Measurements from ENCODE around the gene PNP. TPM values are rescaled to one million over a fixed set of nuclear protein-coding genes. Genes with fewer than 3 reads are reported as not detected.

Gene PNP
- total and polyA plus RNA-seq, 2 donors (not counting 3 experiments of a cell fraction or from before 2014, with no cell fraction given): 245 to 271 TPM

DNA sequence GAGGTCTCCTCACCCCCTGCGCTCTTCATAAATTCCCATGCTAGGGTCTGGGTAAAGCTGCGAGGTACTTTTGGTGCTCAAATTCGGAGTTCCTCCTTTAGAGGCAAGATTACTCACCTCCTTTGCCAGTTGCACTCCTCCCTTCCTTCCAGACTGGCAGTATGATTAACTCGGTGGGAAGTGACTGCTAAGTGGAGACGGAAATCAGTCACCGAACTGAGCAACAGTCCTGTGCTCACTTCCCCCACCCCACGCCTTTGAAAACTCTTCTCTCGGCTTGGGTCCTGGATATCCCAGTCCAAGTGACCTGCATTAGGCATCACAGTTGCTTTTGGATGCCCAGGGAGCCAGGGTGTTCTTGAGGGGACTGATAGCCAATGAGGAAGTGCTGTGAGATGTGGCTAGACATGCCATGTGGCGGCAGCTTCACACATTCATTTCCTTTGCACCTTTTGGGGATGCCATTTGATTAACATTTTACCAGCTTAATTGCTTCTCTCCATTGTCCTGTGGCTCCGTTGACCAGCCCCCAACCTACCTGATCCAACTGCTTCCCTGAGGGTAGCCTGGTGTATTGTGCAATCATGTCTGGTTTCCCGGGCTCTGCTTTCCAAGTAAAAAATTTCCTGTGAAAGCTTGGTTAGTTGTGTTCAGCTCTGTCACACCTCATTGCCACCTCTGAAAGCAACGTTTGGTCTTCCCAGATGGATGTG lies 840 bp downstream of the PNP start:
- TSS peak; percentile 42 for BruUV-seq (replicated peaks)
- H3K79me2 ChIP-seq (ENCODE audit: control insufficient read depth, insufficient read depth, low read length): peaks cover 56% of the 10 kb centered on the region

More for the DNA sequence above, 840 bp downstream of the PNP start:
- Histone ChIP-seq H3K4me1 (ENCODE audit: control insufficient read depth, extremely low read depth, insufficient read depth, low read length) (peaks cover 24% of the 10 kb centered on the region), H3K9ac (replicated peaks; ENCODE audit: extremely low read depth, insufficient read depth, low read length) (peak overlapping the region; percentile 83), H3K36me3 (ENCODE audit: control insufficient read depth in 2 of 2, extremely low read depth in 1 of 2, insufficient read depth in 2 of 2, low read length in 2 of 2) (peaks cover 13 to 14% of the 10 kb centered on the region in 2 experiments), H4K20me1 (replicated peaks; ENCODE audit: control insufficient read depth, extremely low read depth, insufficient read depth, low read length) (no peaks in the 10 kb centered on the region), H3K27ac (ENCODE audit: insufficient read depth, low read depth, low read length) (peak overlapping the region; percentile 76), H3K27me3 (ENCODE audit: control insufficient read depth in 2 of 2, insufficient read depth in 2 of 2, low read length in 2 of 2) (peaks cover 0 to 3% of the 10 kb centered on the region in 2 experiments), H3K4me2 (ENCODE audit: insufficient read depth, low read length) (peak overlapping the region; percentile 94), H3K9me1 (replicated peaks; ENCODE audit: control insufficient read depth, extremely low read depth, insufficient read depth, low read length) (no peaks in the 10 kb centered on the region), H3K4me3 (replicated peaks in 1 of 3; ENCODE audit: insufficient read depth in 1 of 3, low read depth in 1 of 3, low read length in 3 of 3) (peak overlapping the region; percentile 60 to 94 (median 77)), H2AFZ (ENCODE audit: low read depth, low read length) (no peak overlapping the region), H3K9me3 (replicated peaks; ENCODE audit: control insufficient read depth, insufficient read depth, low read length) (no peaks in the 10 kb centered on the region)
- peak; percentile 33 for TF ChIP-seq GATA2 (IDR thresholded peaks at IDR 0.05; ENCODE audit: insufficient read depth, insufficient read length, low read depth, low read length)
- peak; percentile 45 for TF ChIP-seq JUN (IDR thresholded peaks at IDR 0.05; ENCODE audit: borderline replicate concordance, insufficient read depth, insufficient read length, low read depth)
- TF ChIP-seq, protein P1, sequence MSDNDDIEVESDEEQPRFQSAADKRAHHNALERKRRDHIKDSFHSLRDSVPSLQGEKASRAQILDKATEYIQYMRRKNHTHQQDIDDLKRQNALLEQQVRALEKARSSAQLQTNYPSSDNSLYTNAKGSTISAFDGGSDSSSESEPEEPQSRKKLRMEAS (IDR thresholded peaks at IDR 0.05; ENCODE audit: insufficient read depth, insufficient read length): peak; percentile 13
- TF ChIP-seq, protein P2, sequence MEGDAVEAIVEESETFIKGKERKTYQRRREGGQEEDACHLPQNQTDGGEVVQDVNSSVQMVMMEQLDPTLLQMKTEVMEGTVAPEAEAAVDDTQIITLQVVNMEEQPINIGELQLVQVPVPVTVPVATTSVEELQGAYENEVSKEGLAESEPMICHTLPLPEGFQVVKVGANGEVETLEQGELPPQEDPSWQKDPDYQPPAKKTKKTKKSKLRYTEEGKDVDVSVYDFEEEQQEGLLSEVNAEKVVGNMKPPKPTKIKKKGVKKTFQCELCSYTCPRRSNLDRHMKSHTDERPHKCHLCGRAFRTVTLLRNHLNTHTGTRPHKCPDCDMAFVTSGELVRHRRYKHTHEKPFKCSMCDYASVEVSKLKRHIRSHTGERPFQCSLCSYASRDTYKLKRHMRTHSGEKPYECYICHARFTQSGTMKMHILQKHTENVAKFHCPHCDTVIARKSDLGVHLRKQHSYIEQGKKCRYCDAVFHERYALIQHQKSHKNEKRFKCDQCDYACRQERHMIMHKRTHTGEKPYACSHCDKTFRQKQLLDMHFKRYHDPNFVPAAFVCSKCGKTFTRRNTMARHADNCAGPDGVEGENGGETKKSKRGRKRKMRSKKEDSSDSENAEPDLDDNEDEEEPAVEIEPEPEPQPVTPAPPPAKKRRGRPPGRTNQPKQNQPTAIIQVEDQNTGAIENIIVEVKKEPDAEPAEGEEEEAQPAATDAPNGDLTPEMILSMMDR (IDR thresholded peaks at IDR 0.05; ENCODE audit: extremely low read depth in 1 of 2, insufficient read depth in 1 of 2, low read depth in 1 of 2, low read length in 2 of 2): no peak
- no peak for TF ChIP-seq POLR2A (IDR thresholded peaks at IDR 0.05; ENCODE audit: low read depth, low read length)
- peak; percentile 64 for TF ChIP-seq MYC (IDR thresholded peaks at IDR 0.05; ENCODE audit: low read depth, low read length)
- TF ChIP-seq FOS (IDR thresholded peaks at IDR 0.05; ENCODE audit: borderline replicate concordance, insufficient read depth, low read length): peak; percentile 80
- TF ChIP-seq POLR2AphosphoS5 (IDR thresholded peaks at IDR 0.05; ENCODE audit: insufficient read depth, low read depth, low read length): peak; percentile 77
- no peak for TF ChIP-seq EZH2 (IDR thresholded peaks at IDR 0.05; ENCODE audit: borderline replicate concordance, low read depth, low read length, severe bottlenecking)
- ChIA-PET POLR2A (interaction anchor here (0.7 to 4.2 kb wide), 12 partner anchors 9 to 214 kb away, joined by 3 to 32 read pairs (median 7); partner anchors contain the start of genes APEX1, CCNB1IP1, OSGEP and PARP2), CTCF (interaction anchor here (1.4 to 2.7 kb wide), 4 partner anchors 12 to 137 kb away, joined by 4 to 16 read pairs (median 4); no protein-coding TSS in a partner anchor)
- DNase-seq (ENCODE audit: low read depth, low spot score) (peak; percentile 84), FAIRE-seq (no peak)
- intact Hi-C loops (cut with micrococcal nuclease) (loop anchor here (1.0 kb wide), 5 partner anchors 7 to 136 kb away; partner anchors contain the start of genes APEX1, PIP4P1 and TEP1), dilution Hi-C loops (cut with MboI; ENCODE audit: extremely low pct_ligation_motif_present, low sequenced_read_pairs) (loop anchor here (10.0 kb wide), 1 partner anchor 115 kb away; no protein-coding TSS in a partner anchor)
